Naive thymus-derived CD8-positive, alpha-beta T cell (primary cell): ENCODE data around the gene OOSP1. TPM values are rescaled to one million over a fixed set of nuclear protein-coding genes. Genes with fewer than 3 reads are reported as not detected.
A peak's percentile ranks its signal among the peaks of the same experiment; 100 is the strongest.

Experiments used
- ATAC-seq, 2 donors: fragments of 150-1000 bp; cut with Tn5 transposase in 1 of 2; sonication (Bioruptor Pico), chemical (Tn5 transposase) in 1 of 2; 1 replicate in 1 of 2; 2 replicates in 1 of 2; pipeline ENCODE4 v1.10.0; 2021; ENCODE audit warnings: mild to moderate bottlenecking in 2 of 2, moderate library complexity in 2 of 2
- POLR2A ChIA-PET: fragments of 350-600 bp; sonication (Branson Sonifier 250); formaldehyde crosslinking; loops from one replicate; lab custom pipeline; 2021; ENCODE audit warnings: antibody characterized with exemption; lab: Charles Lee
- DNase-seq, 10 donors: peaks; one replicate each; pipeline versions ENCODE4 v3.0.0 to v3.0.0-alpha.2; 2020 to 2022
- H3K27ac Mint-ChIP-seq, 10 donors: one replicate each; pipeline ENCODE4 v1.8.0; 2020 to 2022; ENCODE audit warnings: mild to moderate bottlenecking in 10 of 10, mixed read lengths in 10 of 10, moderate library complexity in 4 of 10, inconsistent platforms in 1 of 10
- H3K27me3 Mint-ChIP-seq, 5 donors: one replicate each; pipeline ENCODE4 v1.8.0; 2021 to 2022; ENCODE audit warnings: mixed read lengths in 5 of 5
- H3K36me3 Mint-ChIP-seq, 3 donors: one replicate each; pipeline ENCODE4 v1.8.0; 2020 to 2022; ENCODE audit warnings: mixed read lengths in 3 of 3, mild to moderate bottlenecking in 2 of 3, inconsistent platforms in 1 of 3
- H3K4me1 Mint-ChIP-seq, 4 donors: one replicate each; pipeline ENCODE4 v1.8.0; 2021 to 2022; ENCODE audit warnings: mixed read lengths in 4 of 4
- H3K4me3 Mint-ChIP-seq, 10 donors: one replicate each; pipeline ENCODE4 v1.8.0; 2020 to 2022; ENCODE audit warnings: mild to moderate bottlenecking in 10 of 10, mixed read lengths in 10 of 10, moderate library complexity in 6 of 10, inconsistent platforms in 1 of 10
- H3K9me3 Mint-ChIP-seq, 9 donors: one replicate each; pipeline ENCODE4 v1.8.0; 2020 to 2022; ENCODE audit warnings: mixed read lengths in 9 of 9, mild to moderate bottlenecking in 3 of 9, inconsistent platforms in 1 of 9, moderate library complexity in 1 of 9
- polyA plus RNA-seq, 3 donors: library from polyadenylated mRNA; unstranded; fragments of 300-500 nt; fragmentation: Illumina TruSeq; gene quantifications; one replicate each; pipeline ENCODE4 v1.2.3, GENCODE V29; 2021
- total RNA-seq, 8 experiments: library from RNA in 2 of 8; stranded (reverse) in 2 of 8; gene quantifications; one replicate each; pipeline ENCODE4 v1.2.3 and lab custom pipeline; 2021 to 2026

The OOSP1 gene
- total and polyA plus RNA-seq, 5 experiments from 2014 or later: not detected

DNA sequence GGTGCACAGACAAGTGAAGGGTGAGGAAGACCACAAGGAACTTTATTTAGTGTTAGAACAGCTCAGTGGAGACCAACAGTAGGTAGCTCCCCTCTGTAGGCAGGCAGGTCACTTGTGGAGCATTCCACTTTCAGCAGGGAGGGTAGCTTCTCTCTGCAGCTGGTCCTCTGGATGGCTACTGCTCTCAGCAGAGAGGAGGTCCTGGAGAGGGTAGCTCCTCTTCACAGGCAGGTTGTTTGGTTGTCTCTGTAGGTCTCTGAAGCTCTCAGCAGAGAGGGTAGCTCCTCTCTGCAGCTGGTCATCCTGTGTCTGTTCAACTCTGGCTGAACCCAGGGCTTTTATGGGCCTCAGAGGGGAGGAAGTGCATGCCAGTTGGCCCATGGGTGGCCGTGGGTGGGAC lies 6.5 kb upstream of the OOSP1 start:
- no peak for ATAC-seq
- Mint-ChIP-seq H3K36me3 (peaks cover 0 to 30% (median 7%) of the 10 kb centered on the region in 3 donors), H3K27ac (no peak overlapping the region), H3K9me3 (peaks cover 7 to 44% (median 23%) of the 10 kb centered on the region in 9 donors), H3K4me3 (no peak overlapping the region), H3K27me3 (peaks cover 0 to 4% (median 2%) of the 10 kb centered on the region in 5 donors), H3K4me1 (no peaks in the 10 kb centered on the region)
- no peak for DNase-seq
- POLR2A ChIA-PET: interaction anchor here (0.5 kb wide), 1 partner anchor 811 kb away, joined by 3 read pairs; no protein-coding TSS in a partner anchor

DNA sequence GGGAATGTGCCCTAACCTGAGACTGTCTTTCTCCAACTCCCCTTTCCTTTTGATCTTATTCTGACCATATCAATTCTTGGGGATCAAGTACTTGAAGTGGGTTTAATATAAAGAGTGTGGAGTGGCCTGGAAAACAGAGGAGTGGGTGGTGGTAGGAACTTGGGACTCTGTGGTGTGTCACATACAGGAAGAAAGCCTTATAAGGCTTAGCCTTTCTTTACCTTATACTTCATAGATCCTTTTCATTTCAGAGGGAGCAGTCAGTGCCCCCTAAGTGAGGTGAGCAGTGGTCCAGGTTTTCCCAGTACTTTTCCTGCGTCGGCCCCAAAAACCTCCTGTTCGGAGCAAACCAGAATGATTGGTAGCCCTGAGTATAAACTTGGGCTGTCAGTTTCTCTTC lies 486 bp downstream of the OOSP1 start:
- Mint-ChIP-seq H3K36me3 (no peaks in the 10 kb centered on the region), H3K27me3 (peaks cover 2 to 29% (median 10%) of the 10 kb centered on the region in 5 donors), H3K27ac (no peak overlapping the region), H3K4me1 (peaks cover 0 to 2% (median 0%) of the 10 kb centered on the region in 4 donors), H3K9me3 (peaks cover 0 to 17% (median 0%) of the 10 kb centered on the region in 9 donors), H3K4me3 (no peak overlapping the region)
- POLR2A ChIA-PET: no interaction called here
- DNase-seq (no peak), ATAC-seq (no peak)

DNA sequence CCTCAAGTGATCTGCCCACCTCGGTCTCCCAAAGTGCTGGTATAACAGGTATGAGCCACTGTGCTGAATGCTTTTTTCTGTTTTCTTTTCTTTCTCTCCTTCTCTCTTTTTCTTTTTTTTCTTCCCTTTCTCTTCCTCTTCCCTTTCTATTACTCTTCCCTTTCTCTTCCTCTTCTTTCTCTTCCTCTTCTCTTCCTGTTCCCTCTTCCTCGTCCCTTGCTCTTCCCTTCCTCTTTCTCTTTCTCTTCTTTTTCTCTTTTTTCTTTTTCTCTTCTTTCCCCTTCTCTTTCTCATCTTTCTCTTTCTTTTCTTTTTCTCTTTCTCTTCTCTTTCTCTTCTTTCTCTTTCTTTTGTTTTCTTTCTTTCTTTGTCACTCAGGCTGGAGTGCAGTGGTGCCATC lies 1.2 kb downstream of the OOSP1 start:
- Mint-ChIP-seq H3K4me3 (no peak overlapping the region), H3K27me3 (peaks cover 5 to 33% (median 10%) of the 10 kb centered on the region in 5 donors), H3K27ac (no peak overlapping the region), H3K9me3 (peaks cover 0 to 17% (median 0%) of the 10 kb centered on the region in 9 donors), H3K36me3 (no peaks in the 10 kb centered on the region), H3K4me1 (peaks cover 0 to 2% (median 0%) of the 10 kb centered on the region in 4 donors)
- DNase-seq: no peak
- ATAC-seq: no peak
- POLR2A ChIA-PET: no interaction called here

- ATAC-seq (no peak), DNase-seq (no peak)
- POLR2A ChIA-PET: no interaction called here
- peaks cover 6 to 38% (median 10%) of the 10 kb centered on the region in 5 donors for H3K27me3 Mint-ChIP-seq
- no peak overlapping the region for H3K4me3 Mint-ChIP-seq
- no peaks in the 10 kb centered on the region for H3K36me3 Mint-ChIP-seq
- peaks cover 0 to 3% (median 2%) of the 10 kb centered on the region in 4 donors for H3K4me1 Mint-ChIP-seq
- H3K27ac Mint-ChIP-seq: no peak overlapping the region
- H3K9me3 Mint-ChIP-seq: peaks cover 0 to 17% (median 0%) of the 10 kb centered on the region in 9 donors
These were observed 2.9 kb downstream of the OOSP1 start for GRCh38 chr11:59941091-59941490.

- peak overlapping the region in 1 of 10 donors; percentile 8 for H3K27ac Mint-ChIP-seq
- H3K4me3 Mint-ChIP-seq: no peak overlapping the region
- no peak for ATAC-seq
- H3K4me1 Mint-ChIP-seq: peaks cover 0 to 2% (median 2%) of the 10 kb centered on the region in 4 donors
- no peaks in the 10 kb centered on the region for H3K36me3 Mint-ChIP-seq
- H3K27me3 Mint-ChIP-seq: peaks cover 7 to 43% (median 15%) of the 10 kb centered on the region in 5 donors
- POLR2A ChIA-PET: no interaction called here
- peaks cover 0 to 9% (median 0%) of the 10 kb centered on the region in 9 donors for H3K9me3 Mint-ChIP-seq
- DNase-seq: no peak
These were observed 5.9 kb downstream of the OOSP1 start for GRCh38 chr11:59943997-59944714.

DNA sequence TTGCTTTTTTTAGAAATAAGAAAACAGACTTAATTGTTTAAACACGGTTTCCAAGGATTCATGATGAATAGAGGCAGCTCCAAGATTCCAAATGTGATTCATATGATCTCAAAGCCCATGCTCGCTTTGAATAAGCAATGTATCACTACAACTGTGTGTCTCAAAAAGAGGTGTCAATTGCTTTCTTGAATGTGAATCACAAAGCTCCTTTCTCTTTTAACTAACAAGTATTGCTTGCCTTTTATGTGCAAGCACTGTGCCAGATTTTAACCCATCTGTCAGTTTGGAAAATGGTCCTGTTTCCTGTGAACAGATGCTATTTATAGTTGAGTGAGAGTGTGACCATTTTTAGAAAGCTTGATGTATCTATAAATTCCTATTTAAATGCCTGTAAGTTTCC lies 6.5 kb downstream of the OOSP1 start:
- POLR2A ChIA-PET: no interaction called here
- no peaks in the 10 kb centered on the region for H3K36me3 Mint-ChIP-seq
- H3K9me3 Mint-ChIP-seq: peaks cover 0 to 7% (median 0%) of the 10 kb centered on the region in 9 donors
- ATAC-seq (no peak), DNase-seq (no peak)
- H3K27me3 Mint-ChIP-seq: peaks cover 7 to 43% (median 15%) of the 10 kb centered on the region in 5 donors
- H3K4me1 Mint-ChIP-seq: peaks cover 0 to 2% (median 2%) of the 10 kb centered on the region in 4 donors
- no peak overlapping the region for H3K27ac Mint-ChIP-seq
- H3K4me3 Mint-ChIP-seq: no peak overlapping the region

DNA sequence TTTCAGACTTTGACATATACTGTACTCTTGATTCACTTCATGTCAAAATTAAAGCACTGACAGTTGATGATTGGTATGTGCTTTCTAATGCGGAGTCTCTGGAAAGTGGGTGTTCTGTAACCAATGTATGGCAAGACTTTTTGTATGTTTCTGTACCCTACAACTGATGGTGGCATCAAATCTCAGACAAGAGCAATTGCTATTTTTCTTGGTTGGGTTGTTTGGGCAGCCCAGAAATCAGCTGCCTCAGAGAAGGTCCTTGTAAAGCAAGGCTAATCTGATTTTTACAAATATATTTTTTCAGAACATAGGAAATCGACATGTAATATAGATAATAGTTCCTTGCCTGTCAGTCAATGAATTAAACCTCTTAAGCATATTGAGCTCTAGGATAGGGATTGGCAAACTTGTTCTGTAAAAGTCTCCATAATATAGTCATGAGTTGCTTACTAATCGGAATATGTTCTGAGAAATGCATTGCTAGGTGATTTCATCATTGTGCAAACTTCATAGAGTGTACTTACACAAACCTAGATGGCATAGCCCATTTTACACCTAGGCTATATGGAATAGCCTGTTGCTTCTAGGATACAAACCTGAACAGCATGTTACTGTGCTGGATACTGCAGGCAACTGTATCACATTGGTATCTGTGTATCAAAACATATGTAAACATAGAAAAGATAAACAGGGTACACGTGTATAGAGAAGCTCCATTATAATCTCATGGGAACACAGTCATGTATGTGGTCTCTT lies 15.4 kb downstream of the OOSP1 start:
- no peak for DNase-seq
- H3K9me3 Mint-ChIP-seq: no peaks in the 10 kb centered on the region
- peaks cover 2 to 35% (median 5%) of the 10 kb centered on the region in 5 donors for H3K27me3 Mint-ChIP-seq
- no peak for ATAC-seq
- POLR2A ChIA-PET: no interaction called here
- no peaks in the 10 kb centered on the region for H3K36me3 Mint-ChIP-seq
- no peak overlapping the region for H3K27ac Mint-ChIP-seq
- H3K4me3 Mint-ChIP-seq: no peak overlapping the region
- no peaks in the 10 kb centered on the region for H3K4me1 Mint-ChIP-seq

- Mint-ChIP-seq H3K9me3 (no peaks in the 10 kb centered on the region), H3K36me3 (no peaks in the 10 kb centered on the region), H3K4me3 (no peak overlapping the region), H3K27me3 (peaks cover 3 to 28% (median 7%) of the 10 kb centered on the region in 5 donors), H3K27ac (no peak overlapping the region), H3K4me1 (no peaks in the 10 kb centered on the region)
- DNase-seq (no peak), ATAC-seq (no peak)
- POLR2A ChIA-PET: no interaction called here
These were observed 16.1 kb downstream of the OOSP1 start for GRCh38 chr11:59954219-59954847.

GRCh38 chr11:59957094-59957493 lies 18.9 kb downstream of the OOSP1 start:
- no peak overlapping the region for H3K4me3 Mint-ChIP-seq
- H3K4me1 Mint-ChIP-seq: no peaks in the 10 kb centered on the region
- no peaks in the 10 kb centered on the region for H3K9me3 Mint-ChIP-seq
- ATAC-seq: no peak
- peaks cover 3 to 14% (median 5%) of the 10 kb centered on the region in 5 donors for H3K27me3 Mint-ChIP-seq
- POLR2A ChIA-PET: no interaction called here
- no peak for DNase-seq
- no peaks in the 10 kb centered on the region for H3K36me3 Mint-ChIP-seq
- H3K27ac Mint-ChIP-seq: no peak overlapping the region

- no peak for DNase-seq
- ATAC-seq: no peak
- Mint-ChIP-seq H3K4me1 (no peaks in the 10 kb centered on the region), H3K27ac (no peak overlapping the region), H3K27me3 (peaks cover 5 to 14% (median 7%) of the 10 kb centered on the region in 5 donors), H3K4me3 (no peak overlapping the region), H3K36me3 (no peaks in the 10 kb centered on the region), H3K9me3 (no peaks in the 10 kb centered on the region)
- POLR2A ChIA-PET: no interaction called here
These were observed 22.5 kb downstream of the OOSP1 start for GRCh38 chr11:59960502-59961381.

DNA sequence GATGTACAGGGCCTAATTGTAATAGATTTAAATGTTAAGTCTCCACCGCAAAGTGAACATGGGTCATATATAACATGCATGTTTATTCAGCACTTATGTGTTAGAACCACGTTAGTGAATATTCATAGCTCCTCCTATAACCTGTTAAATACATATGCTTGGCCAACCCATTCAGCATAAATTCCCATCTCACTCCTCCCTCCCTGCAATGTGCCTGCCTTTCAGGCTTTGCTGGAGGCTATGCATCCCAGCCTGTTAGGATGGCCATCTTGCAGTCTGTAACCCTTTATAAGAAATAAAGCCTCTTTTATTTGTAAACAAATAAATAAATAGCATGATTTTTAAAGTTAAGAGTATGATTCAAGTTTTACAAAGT lies 23.9 kb downstream of the OOSP1 start:
- no peak overlapping the region for H3K4me3 Mint-ChIP-seq

DNA sequence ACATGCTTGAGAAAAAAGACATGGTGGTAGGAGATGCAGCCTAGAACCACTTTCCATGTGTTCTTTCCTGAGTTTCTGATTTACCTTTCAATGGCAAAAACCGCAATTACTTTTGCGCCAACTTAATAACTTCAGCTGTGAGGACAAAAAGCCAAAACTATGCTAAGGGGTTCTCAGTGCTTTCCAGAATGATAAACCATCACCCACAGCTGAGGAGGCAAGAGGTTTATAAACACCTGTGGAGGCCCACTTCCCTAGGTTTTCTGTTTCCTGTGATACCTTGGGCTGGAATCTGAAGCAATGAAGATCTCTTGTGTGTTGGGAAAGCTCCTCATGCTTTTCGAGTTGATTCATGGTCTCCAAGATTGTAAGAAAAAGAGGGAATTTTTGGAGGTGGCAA lies 25.5 kb downstream of the OOSP1 start, which contains the start of gene OOSP4A:
Gene OOSP4A, plus strand, starts transcription at position 301 of the 400 bp plus-strand sequence. Its CDS starts 0 bp downstream, at position 301.
- Mint-ChIP-seq H3K36me3 (no peaks in the 10 kb centered on the region), H3K4me3 (no peak within 1 kb of the TSS), H3K27me3 (peaks cover 0 to 8% (median 3%) of the 10 kb centered on the region in 5 donors), H3K9me3 (no peaks in the 10 kb centered on the region), H3K27ac (no peak within 1 kb of the TSS), H3K4me1 (no peaks in the 10 kb centered on the region)
- ATAC-seq: no peak
- DNase-seq: no peak
- POLR2A ChIA-PET: no interaction called here

More for the DNA sequence above, 23.9 kb downstream of the OOSP1 start:
- Mint-ChIP-seq H3K9me3 (no peaks in the 10 kb centered on the region), H3K36me3 (no peaks in the 10 kb centered on the region), H3K27me3 (peaks cover 0 to 9% (median 3%) of the 10 kb centered on the region in 5 donors), H3K4me1 (no peaks in the 10 kb centered on the region), H3K27ac (no peak overlapping the region)
- POLR2A ChIA-PET: no interaction called here
- ATAC-seq (no peak), DNase-seq (no peak)
